BLaER1 (cell line): Measurements from ENCODE around the gene CTNNA1.
"Not testable (repeated sequence)": the region's sequence is repeated elsewhere in the genome, so short reads cannot be mapped to it uniquely, and the experiment has no call there.

Experiments
- H3K27ac ChIP-seq: shearing (Covaris generic); formaldehyde crosslinking; 2 replicates; pipeline ENCODE4 v1.8.1; 2022
- H3K27me3 ChIP-seq: shearing (Covaris generic); formaldehyde crosslinking; 2 replicates; pipeline ENCODE4 v1.8.1; 2022
- H3K36me3 ChIP-seq: shearing (Covaris generic); formaldehyde crosslinking; 2 replicates; pipeline ENCODE4 v1.8.1; 2022
- H3K4me1 ChIP-seq: shearing (Covaris generic); formaldehyde crosslinking; 2 replicates; pipeline ENCODE4 v1.8.1; 2022
- H3K4me2 ChIP-seq: shearing (Covaris generic); formaldehyde crosslinking; 2 replicates; pipeline ENCODE4 v1.8.1; 2022
- H3K4me3 ChIP-seq: shearing (Covaris generic); formaldehyde crosslinking; 2 replicates; pipeline ENCODE4 v1.8.1; 2022
- H3K9ac ChIP-seq: shearing (Covaris generic); formaldehyde crosslinking; 2 replicates; pipeline ENCODE4 v1.8.1; 2022
- H3K9me3 ChIP-seq: shearing (Covaris generic); formaldehyde crosslinking; 2 replicates; pipeline ENCODE4 v1.8.1; 2022
- H4K20me1 ChIP-seq: shearing (Covaris generic); formaldehyde crosslinking; 2 replicates; pipeline ENCODE4 v1.8.1; 2022
- Cebpa-rat ChIP-seq: shearing (Covaris generic); IDR thresholded peaks from 2 replicates; pipeline ENCODE4 v1.8.1; 2022

CTNNA1 gene

GRCh38 chr5:138914338-138914737 is 161.1 kb downstream of the CTNNA1 start:
- no peak overlapping the region for H3K27ac ChIP-seq
- no peaks in the 10 kb centered on the region for H3K27me3 ChIP-seq
- peaks cover 59% of the 10 kb centered on the region for H3K36me3 ChIP-seq
- H4K20me1 ChIP-seq, result 0 out of 2 replicates have a peak, but pooled peaks cover 10% of the 10 kb centered on the region
- H3K4me1 ChIP-seq, result peaks cover 21% of the 10 kb centered on the region
- no peak overlapping the region for H3K9ac ChIP-seq
- no peak overlapping the region for H3K4me2 ChIP-seq
- TF ChIP-seq Cebpa-rat, result no peak
- peaks cover 12% of the 10 kb centered on the region for H3K9me3 ChIP-seq
- no peak overlapping the region for H3K4me3 ChIP-seq

- no peak overlapping the region for H3K27ac ChIP-seq
- no peaks in the 10 kb centered on the region for H3K9me3 ChIP-seq
Observed at GRCh38 chr5:138918686-138919085, 165.5 kb downstream of the CTNNA1 start.

GRCh38 chr5:138920181-138920580 is 167.0 kb downstream of the CTNNA1 start:
- peaks cover 19% of the 10 kb centered on the region; the same call in 1 of the 2 replicates for H4K20me1 ChIP-seq
- TF ChIP-seq Cebpa-rat, result no peak
- peaks cover 10% of the 10 kb centered on the region for H3K4me1 ChIP-seq
- H3K36me3 ChIP-seq, result peaks cover 51% of the 10 kb centered on the region
- no peak overlapping the region for H3K4me2 ChIP-seq
- H3K4me3 ChIP-seq, result no peak overlapping the region
- no peaks in the 10 kb centered on the region for H3K27me3 ChIP-seq
- H3K9ac ChIP-seq, result no peak overlapping the region
- no peak overlapping the region for H3K27ac ChIP-seq
- no peaks in the 10 kb centered on the region for H3K9me3 ChIP-seq

More at GRCh38 chr5:138918686-138919085, 165.5 kb downstream of the CTNNA1 start:
- no peak overlapping the region for H3K4me3 ChIP-seq
- H3K36me3 ChIP-seq, result peaks cover 50% of the 10 kb centered on the region
- TF ChIP-seq Cebpa-rat, result no peak
- peaks cover 10% of the 10 kb centered on the region for H3K4me1 ChIP-seq
- H3K9ac ChIP-seq, result no peak overlapping the region
- no peaks in the 10 kb centered on the region for H3K27me3 ChIP-seq
- H3K4me2 ChIP-seq, result no peak overlapping the region
- peaks cover 15% of the 10 kb centered on the region; the same call in 1 of the 2 replicates for H4K20me1 ChIP-seq

- H3K4me2 ChIP-seq, H3K27ac ChIP-seq, H3K4me3 ChIP-seq, H3K4me1 ChIP-seq, H3K27me3 ChIP-seq, H3K9me3 ChIP-seq, H3K9ac ChIP-seq: not testable (repeated sequence)
- Histone ChIP-seq H4K20me1 (peaks cover 20% of the 10 kb centered on the region; the same call in 1 of the 2 replicates), H3K36me3 (peaks cover 57% of the 10 kb centered on the region)
Observed at GRCh38 chr5:138921362-138921761, 168.1 kb downstream of the CTNNA1 start.

GRCh38 chr5:138922494-138922893 is 169.3 kb downstream of the CTNNA1 start:
- peaks cover 68% of the 10 kb centered on the region for H3K36me3 ChIP-seq
- TF ChIP-seq Cebpa-rat, result no peak
- no peaks in the 10 kb centered on the region for H3K27me3 ChIP-seq
- H3K4me3 ChIP-seq, result no peak overlapping the region
- no peaks in the 10 kb centered on the region for H3K9me3 ChIP-seq
- H3K9ac ChIP-seq, result no peak overlapping the region
- H3K27ac ChIP-seq, result no peak overlapping the region
- peaks cover 29% of the 10 kb centered on the region; the same call in 1 of the 2 replicates for H4K20me1 ChIP-seq
- H3K4me2 ChIP-seq, result no peak overlapping the region
- peaks cover 10% of the 10 kb centered on the region for H3K4me1 ChIP-seq

GRCh38 chr5:138925090-138925635 is 171.9 kb downstream of the CTNNA1 start:
- TF ChIP-seq Cebpa-rat, result no peak
- Histone ChIP-seq H3K27me3 (no peaks in the 10 kb centered on the region), H3K9me3 (no peaks in the 10 kb centered on the region), H3K36me3 (peaks cover 77% of the 10 kb centered on the region), H3K4me2 (no peak overlapping the region), H3K27ac (no peak overlapping the region), H3K4me3 (no peak overlapping the region), H3K9ac (no peak overlapping the region), H3K4me1 (peaks cover 10% of the 10 kb centered on the region), H4K20me1 (peaks cover 35% of the 10 kb centered on the region)

GRCh38 chr5:138926257-138926656 is 173.0 kb downstream of the CTNNA1 start:
- Histone ChIP-seq H4K20me1 (peaks cover 35% of the 10 kb centered on the region), H3K27ac (no peak overlapping the region)

GRCh38 chr5:138926688-138927448 is 173.6 kb downstream of the CTNNA1 start:
- Histone ChIP-seq H4K20me1 (peaks cover 35% of the 10 kb centered on the region), H3K4me1 (peaks cover 10% of the 10 kb centered on the region), H3K9me3 (no peaks in the 10 kb centered on the region), H3K4me2 (no peak overlapping the region), H3K9ac (no peak overlapping the region), H3K27ac (no peak overlapping the region), H3K4me3 (no peak overlapping the region), H3K36me3 (peaks cover 86% of the 10 kb centered on the region), H3K27me3 (no peaks in the 10 kb centered on the region)
- TF ChIP-seq Cebpa-rat, result no peak

More at GRCh38 chr5:138926257-138926656, 173.0 kb downstream of the CTNNA1 start:
- no peak overlapping the region for H3K4me3 ChIP-seq
- H3K4me1 ChIP-seq, result peaks cover 10% of the 10 kb centered on the region
- TF ChIP-seq Cebpa-rat, result no peak
- H3K9me3 ChIP-seq, result no peaks in the 10 kb centered on the region
- H3K9ac ChIP-seq, result no peak overlapping the region
- no peaks in the 10 kb centered on the region for H3K27me3 ChIP-seq
- no peak overlapping the region for H3K4me2 ChIP-seq
- H3K36me3 ChIP-seq, result peaks cover 80% of the 10 kb centered on the region

GRCh38 chr5:138927544-138927943 is 174.3 kb downstream of the CTNNA1 start:
- Histone ChIP-seq H3K27me3 (no peaks in the 10 kb centered on the region), H3K4me1 (peaks cover 10% of the 10 kb centered on the region), H3K4me2 (peak overlapping the region; percentile 42), H3K36me3 (peaks cover 93% of the 10 kb centered on the region), H3K27ac (no peak overlapping the region), H3K4me3 (no peak overlapping the region), H3K9ac (0 out of 2 replicates have a peak overlapping the region, but pooled peaks have one; percentile 35), H4K20me1 (peaks cover 35% of the 10 kb centered on the region), H3K9me3 (no peaks in the 10 kb centered on the region)
- TF ChIP-seq Cebpa-rat, result no peak

GRCh38 chr5:138927979-138928378 is 174.8 kb downstream of the CTNNA1 start:
- Histone ChIP-seq H3K27ac (no peak overlapping the region), H4K20me1 (peaks cover 35% of the 10 kb centered on the region), H3K36me3 (peaks cover 97% of the 10 kb centered on the region)

More at GRCh38 chr5:138927979-138928378, 174.8 kb downstream of the CTNNA1 start:
- Histone ChIP-seq H3K27me3 (no peaks in the 10 kb centered on the region), H3K9me3 (no peaks in the 10 kb centered on the region), H3K4me1 (peaks cover 10% of the 10 kb centered on the region), H3K4me2 (peak overlapping the region; percentile 42), H3K4me3 (no peak overlapping the region), H3K9ac (0 out of 2 replicates have a peak overlapping the region, but pooled peaks have one; percentile 35)
- no peak for TF ChIP-seq Cebpa-rat
